Stimulated activated CD8-positive, alpha-beta memory T cell treated with anti-CD3 and anti-CD28 coated beads, Interleukin-2, amount 100 ng/mL, for 48 hours (primary cell): ENCODE measurements around the gene DACH2.

Source experiments
- DNase-seq, 2 donors: peaks; one replicate each; pipeline ENCODE4 v3.0.0-alpha.2; 2020; ENCODE audit warnings: low read depth in 2 of 2

DACH2 gene

GRCh38 chrX:86322913-86323312 lies 174.7 kb downstream of the DACH2 start:
- DNase-seq: no peak

- DNase-seq: no peak
Measured at GRCh38 chrX:86329174-86329573, 180.9 kb downstream of the DACH2 start.

GRCh38 chrX:86348669-86349068 lies 200.4 kb downstream of the DACH2 start:
- no peak for DNase-seq

- DNase-seq: no peak
Measured at GRCh38 chrX:86349115-86349514, 200.9 kb downstream of the DACH2 start.

GRCh38 chrX:86369847-86370630 lies 221.8 kb downstream of the DACH2 start:
- DNase-seq: no peak

GRCh38 chrX:86370927-86371326 lies 222.7 kb downstream of the DACH2 start:
- DNase-seq: no peak

GRCh38 chrX:86379209-86379608 lies 231.0 kb downstream of the DACH2 start:
- DNase-seq: no peak

GRCh38 chrX:86383681-86384540 lies 235.7 kb downstream of the DACH2 start:
- no peak for DNase-seq

GRCh38 chrX:86407371-86407770 lies 259.1 kb downstream of the DACH2 start:
- no peak for DNase-seq

- DNase-seq: no peak
Measured at GRCh38 chrX:86421771-86422170, 273.5 kb downstream of the DACH2 start.

- no peak for DNase-seq
Measured at GRCh38 chrX:86436116-86436515, 287.9 kb downstream of the DACH2 start.

GRCh38 chrX:86455495-86455894 lies 307.2 kb downstream of the DACH2 start:
- no peak for DNase-seq

GRCh38 chrX:86460760-86461159 lies 312.5 kb downstream of the DACH2 start:
- DNase-seq: no peak

GRCh38 chrX:86504297-86504696 lies 356.0 kb downstream of the DACH2 start:
- DNase-seq: no peak

GRCh38 chrX:86507331-86507730 lies 359.1 kb downstream of the DACH2 start:
- no peak for DNase-seq

GRCh38 chrX:86579777-86580176 lies 431.5 kb downstream of the DACH2 start:
- no peak for DNase-seq

GRCh38 chrX:86604607-86605006 lies 456.4 kb downstream of the DACH2 start:
- no peak for DNase-seq

GRCh38 chrX:86696951-86697350 lies 548.7 kb downstream of the DACH2 start:
- DNase-seq: no peak

- DNase-seq: no peak
Measured at GRCh38 chrX:86711531-86712180, 563.4 kb downstream of the DACH2 start.

- no peak for DNase-seq
Measured at GRCh38 chrX:86714441-86714840, 566.2 kb downstream of the DACH2 start.

- DNase-seq: no peak
Measured at GRCh38 chrX:86724277-86724676, 576.0 kb downstream of the DACH2 start.

- no peak for DNase-seq
Measured at GRCh38 chrX:86747091-86747490, 598.8 kb downstream of the DACH2 start.
